Left lung (tissue), 10 donors: Measurements from ENCODE around the gene PPP1R12B. TPM values are rescaled to one million over a fixed set of nuclear protein-coding genes. Genes with fewer than 3 reads are reported as not detected.
A peak's percentile ranks its signal among the peaks of the same experiment; 100 is the strongest.
"Not testable (repeated sequence)": the region's sequence is repeated elsewhere in the genome, so short reads cannot be mapped to it uniquely, and the experiment has no call there.

Experiments
- ATAC-seq: fragments of 200-7000 bp; cut with Tn5 transposase; one replicate; pipeline ENCODE4 v1.9.1; 2020; ENCODE audit warnings: moderate library complexity
- DNase-seq, 4 donors: peaks; one replicate each; pipeline ENCODE4 v3.0.0-alpha.2; 2013 to 2020
- H3K27ac ChIP-seq, 2 donors: fragments of 200-600 bp; sonication (generic) in 1 of 2; one replicate each; pipeline versions ENCODE4 v1.5.0 to v1.8.0; 2020 to 2021
- H3K27me3 ChIP-seq, 2 donors: fragments of 200-600 bp; sonication (generic) in 1 of 2; one replicate each; pipeline versions ENCODE4 v1.5.0 to v1.8.0; 2020 to 2021
- H3K36me3 ChIP-seq, 2 donors: fragments of 200-600 bp; sonication (generic) in 1 of 2; one replicate each; pipeline versions ENCODE4 v1.5.0 to v1.8.0; 2020 to 2021
- H3K4me1 ChIP-seq, 2 donors: fragments of 200-600 bp; one replicate each; pipeline ENCODE4 v1.8.0; 2021
- H3K4me3 ChIP-seq, 2 donors: fragments of 200-600 bp; sonication (generic) in 1 of 2; one replicate each; pipeline versions ENCODE4 v1.5.0 to v1.8.0; 2020 to 2021; ENCODE audit warnings: mild to moderate bottlenecking in 1 of 2
- H3K9me3 ChIP-seq, 2 donors: fragments of 200-600 bp; sonication (generic) in 1 of 2; one replicate each; pipeline versions ENCODE4 v1.5.0 to v1.8.0; 2020 to 2021
- CTCF ChIP-seq, 2 donors: fragments of 200-600 bp; sonication (generic) in 1 of 2; IDR thresholded peaks; one replicate each; pipeline versions ENCODE4 v1.5.0 to v1.8.0; 2021; ENCODE audit warnings: antibody characterized with exemption in 2 of 2
- intact Hi-C, 2 donors: fragments of 100-400 bp; cut with DNase I; formaldehyde crosslinking; loops; one replicate each; pipeline versions ENCODE4 v1.11.2 to v1.14.2; 2022
- polyA plus RNA-seq, 6 donors: library from polyadenylated mRNA; unstranded; fragments of 120-200 nt; gene quantifications; one replicate each; pipeline ENCODE4 v1.2.1, GENCODE V29; 2013; ENCODE audit not compliant: insufficient read length in 6 of 6
- total RNA-seq, 2 donors: library from RNA; stranded (reverse); fragmentation: NEBNext Ultra II Directional; extraction: Animal tissue kit (Norgen Biotek cat#: 25700); gene quantifications; one replicate each; pipeline ENCODE4 v1.2.1, GENCODE V29; 2021
- donor health status: DM: no; HTN: yes; CAD: no.
- donor health status: DM: no; HTN: no; CAD: no.

Gene PPP1R12B
- total and polyA plus RNA-seq, 8 donors, result 25.8 to 45.9 (median 30.8) TPM

GRCh38 chr1:202365092-202365815 lies 16.8 kb downstream of the PPP1R12B start:
- Histone ChIP-seq H3K27me3 (no peaks in the 10 kb centered on the region), H3K27ac (no peak overlapping the region), H3K36me3 (no peaks in the 10 kb centered on the region), H3K9me3 (no peaks in the 10 kb centered on the region), H3K4me1 (peaks cover 0 to 10% of the 10 kb centered on the region in 2 donors), H3K4me3 (no peak overlapping the region)
- no peak for TF ChIP-seq CTCF (IDR thresholded peaks at IDR 0.05)
- intact Hi-C loops, result no loop called here
- ATAC-seq (peak; percentile 41), DNase-seq (no peak)

- intact Hi-C loops, result no loop called here
- no peak for ATAC-seq
- Histone ChIP-seq H3K36me3 (no peaks in the 10 kb centered on the region), H3K27me3 (no peaks in the 10 kb centered on the region), H3K9me3 (no peaks in the 10 kb centered on the region), H3K27ac (no peak overlapping the region), H3K4me3 (no peak overlapping the region), H3K4me1 (peaks cover 0 to 10% of the 10 kb centered on the region in 2 donors)
- no peak for DNase-seq
- no peak for TF ChIP-seq CTCF (IDR thresholded peaks at IDR 0.05)
These were observed 18.8 kb downstream of the PPP1R12B start for GRCh38 chr1:202367271-202367670.

GRCh38 chr1:202370906-202371305 lies 22.4 kb downstream of the PPP1R12B start:
- H3K27me3 ChIP-seq, H3K36me3 ChIP-seq, ATAC-seq, H3K4me1 ChIP-seq, H3K9me3 ChIP-seq, H3K27ac ChIP-seq, intact Hi-C loops, DNase-seq, H3K4me3 ChIP-seq: not testable (repeated sequence)

GRCh38 chr1:202374099-202374498 lies 25.6 kb downstream of the PPP1R12B start:
- intact Hi-C loops, result no loop called here
- Histone ChIP-seq H3K36me3 (no peaks in the 10 kb centered on the region), H3K27me3 (no peaks in the 10 kb centered on the region), H3K4me1 (peaks cover 0 to 13% of the 10 kb centered on the region in 2 donors), H3K4me3 (no peak overlapping the region), H3K9me3 (no peaks in the 10 kb centered on the region), H3K27ac (no peak overlapping the region)
- no peak for TF ChIP-seq CTCF (IDR thresholded peaks at IDR 0.05)
- ATAC-seq (no peak), DNase-seq (no peak)

- ATAC-seq, intact Hi-C loops: not testable (repeated sequence)
These were observed 26.7 kb downstream of the PPP1R12B start for GRCh38 chr1:202375175-202375574.

GRCh38 chr1:202376247-202376646 lies 27.7 kb downstream of the PPP1R12B start:
- H3K27ac ChIP-seq, result no peak overlapping the region
- ATAC-seq, result peak; percentile 21
- intact Hi-C loops, result no loop called here
- H3K27me3 ChIP-seq, result no peaks in the 10 kb centered on the region
- H3K36me3 ChIP-seq, result no peaks in the 10 kb centered on the region
- peaks cover 0 to 13% of the 10 kb centered on the region in 2 donors for H3K4me1 ChIP-seq
- DNase-seq, result no peak
- no peak overlapping the region for H3K4me3 ChIP-seq
- H3K9me3 ChIP-seq, result no peaks in the 10 kb centered on the region
- TF ChIP-seq CTCF (IDR thresholded peaks at IDR 0.05), result no peak

More at GRCh38 chr1:202375175-202375574, 26.7 kb downstream of the PPP1R12B start:
- H3K9me3 ChIP-seq, H3K27ac ChIP-seq, H3K27me3 ChIP-seq, H3K4me3 ChIP-seq, H3K36me3 ChIP-seq, DNase-seq: not testable (repeated sequence)
- H3K4me1 ChIP-seq, result peaks cover 0 to 13% of the 10 kb centered on the region in 2 donors

- H3K4me3 ChIP-seq, H3K36me3 ChIP-seq, H3K4me1 ChIP-seq, H3K27me3 ChIP-seq, intact Hi-C loops, H3K9me3 ChIP-seq, H3K27ac ChIP-seq: not testable (repeated sequence)
- ATAC-seq, result peak; percentile 84
- peak in 2 of 4 donors; percentile 3 to 15 for DNase-seq
These were observed 31.5 kb downstream of the PPP1R12B start for GRCh38 chr1:202379884-202380529.

- H3K4me1 ChIP-seq, H3K27me3 ChIP-seq, H3K36me3 ChIP-seq, H3K27ac ChIP-seq, intact Hi-C loops, DNase-seq, H3K4me3 ChIP-seq, H3K9me3 ChIP-seq: not testable (repeated sequence)
- peak; percentile 67 for ATAC-seq
These were observed 32.0 kb downstream of the PPP1R12B start for GRCh38 chr1:202380535-202380934.

- H3K4me1 ChIP-seq, H3K9me3 ChIP-seq, intact Hi-C loops, ATAC-seq, DNase-seq, H3K4me3 ChIP-seq, H3K27me3 ChIP-seq, H3K27ac ChIP-seq, H3K36me3 ChIP-seq: not testable (repeated sequence)
These were observed 33.4 kb downstream of the PPP1R12B start for GRCh38 chr1:202381867-202382266.
